Thyroid gland (tissue), 4 donors: ENCODE results near the gene HERPUD1. TPM values are rescaled to one million over a fixed set of nuclear protein-coding genes. Genes with fewer than 3 reads are reported as not detected.

ENCODE experiments used
- DNase-seq, 2 donors: peaks; one replicate each; pipeline ENCODE4 v3.0.0-alpha.2; 2019
- H3K27ac ChIP-seq, 3 donors: fragments of 200-600 bp; sonication (generic); 1 replicate in 2 of 3; 2 replicates in 1 of 3; pipeline ENCODE4 v1.5.1; 2016 to 2019; ENCODE audit warnings: mild to moderate bottlenecking in 1 of 3, moderate library complexity in 1 of 3
- H3K27me3 ChIP-seq: fragments of 200-600 bp; sonication (generic); one replicate; pipeline ENCODE4 v1.5.1; 2019
- H3K36me3 ChIP-seq, 2 donors: fragments of 200-600 bp; sonication (generic); one replicate each; pipeline ENCODE4 v1.5.1; 2016 to 2019
- H3K4me1 ChIP-seq, 2 donors: fragments of 200-600 bp; sonication (generic); one replicate each; pipeline ENCODE4 v1.5.1; 2017 to 2019
- H3K4me3 ChIP-seq, 3 donors: fragments of 200-600 bp; sonication (generic); replicated peaks in 1 of 3; 1 replicate in 2 of 3; 2 replicates in 1 of 3; pipeline ENCODE4 v1.5.1; 2016; ENCODE audit warnings: mild to moderate bottlenecking in 1 of 3
- H3K9me3 ChIP-seq: fragments of 200-600 bp; sonication (generic); one replicate; pipeline ENCODE4 v1.5.1; 2017
- CTCF ChIP-seq, 6 experiments: fragments of 200-600 bp in 3 of 6; fragments of 450-650 bp in 3 of 6; sonication (generic) in 3 of 6; IDR thresholded peaks; one replicate each; pipeline ENCODE4 v1.5.1; 2016 to 2019; ENCODE audit warnings: antibody characterized with exemption in 6 of 6, mild to moderate bottlenecking in 2 of 6, inconsistent platforms in 1 of 6, moderate library complexity in 1 of 6
- POLR2A ChIP-seq, 2 donors: fragments of 450-650 bp; IDR thresholded peaks; one replicate each; pipeline ENCODE4 v1.6.1; 2017; ENCODE audit warnings: antibody characterized with exemption in 2 of 2, mild to moderate bottlenecking in 2 of 2, moderate library complexity in 1 of 2
- WGBS, 2 donors: methylation state at CpG; one replicate each; pipeline ENCODE4 v1.1.5; 2017; 5-methylcytosine and 5-hydroxymethylcytosine counted together
- intact Hi-C: fragments of 100-400 bp; cut with DNase I; formaldehyde crosslinking; loops from one replicate; pipeline ENCODE4 v1.15.1; 2023
- total RNA-seq, 4 donors: library from RNA; depleted of rRNA; stranded (reverse); fragments of >200 nt; gene quantifications; one replicate each; pipeline ENCODE4 v1.2.3, GENCODE V29; 2016

Gene HERPUD1
- total RNA-seq, 4 donors from 2014 or later, result 212 to 659 (median 321) TPM

DNA sequence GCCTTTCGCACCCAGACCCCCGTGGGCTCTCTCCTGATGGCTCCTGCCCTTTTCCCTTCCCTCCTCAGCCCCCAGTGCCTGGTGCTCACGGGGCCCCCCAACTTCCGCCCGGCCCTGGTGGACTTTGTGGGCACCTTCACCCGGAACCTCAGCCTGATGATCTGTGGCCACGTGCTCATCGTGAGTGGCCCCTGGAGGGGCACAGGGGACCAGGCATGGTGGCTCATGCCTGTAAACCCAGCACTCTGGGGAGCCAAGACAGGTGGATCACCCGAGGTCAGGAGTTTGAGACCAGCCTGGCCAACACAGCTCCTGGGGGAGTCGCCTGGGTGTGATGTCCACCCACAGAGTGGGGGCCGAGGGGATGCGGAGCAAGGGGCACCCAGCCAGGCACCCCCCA lies 45.6 kb upstream of the HERPUD1 start:
- Histone ChIP-seq H3K27ac (no peak overlapping the region), H3K4me1 (no peaks in the 10 kb centered on the region), H3K27me3 (no peaks in the 10 kb centered on the region), H3K9me3 (no peaks in the 10 kb centered on the region), H3K36me3 (no peaks in the 10 kb centered on the region), H3K4me3 (no peak overlapping the region)
- TF ChIP-seq POLR2A (IDR thresholded peaks at IDR 0.05) (no peak), CTCF (IDR thresholded peaks at IDR 0.05) (no peak)
- 92 to 94% methylated on average over 12 of the region's 12 CpGs for WGBS, 2 donors
- no peak for DNase-seq
- intact Hi-C loops, result no loop called here

DNA sequence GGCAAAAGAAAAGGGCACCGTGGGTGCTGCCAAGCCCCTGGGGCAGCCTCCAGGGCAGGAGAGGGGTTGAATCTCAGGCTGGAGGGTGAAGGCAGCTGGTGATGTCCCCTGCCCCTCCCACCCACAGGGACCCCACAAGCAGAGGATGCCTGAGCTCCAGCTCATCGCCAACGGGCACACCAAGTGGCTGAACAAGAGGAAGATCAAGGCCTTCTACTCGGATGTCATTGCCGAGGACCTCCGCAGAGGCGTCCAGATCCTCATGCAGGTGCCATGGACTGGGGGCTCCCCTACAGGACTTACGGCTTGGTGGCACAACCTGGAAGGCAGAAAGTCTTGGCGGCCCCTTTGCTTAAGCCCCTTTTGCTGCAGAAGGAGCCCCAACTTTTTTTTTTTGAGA lies 45.1 kb upstream of the HERPUD1 start:
- H3K4me3 ChIP-seq, result no peak overlapping the region

GRCh38 chr16:56888806-56889205 lies 43.1 kb upstream of the HERPUD1 start:
- whole genome bisulfite sequencing, 2 donors, result 92 to 94% methylated on average over 7 of the region's 7 CpGs
- no peaks in the 10 kb centered on the region for H3K9me3 ChIP-seq
- H3K27ac ChIP-seq, result no peak overlapping the region
- no peak for DNase-seq
- intact Hi-C loops, result no loop called here
- no peaks in the 10 kb centered on the region for H3K36me3 ChIP-seq
- no peak overlapping the region for H3K4me3 ChIP-seq
- H3K4me1 ChIP-seq, result no peaks in the 10 kb centered on the region
- TF ChIP-seq CTCF (IDR thresholded peaks at IDR 0.05) (no peak), POLR2A (IDR thresholded peaks at IDR 0.05) (no peak)
- no peaks in the 10 kb centered on the region for H3K27me3 ChIP-seq

More for the DNA sequence above, 45.1 kb upstream of the HERPUD1 start:
- Histone ChIP-seq H3K4me1 (no peaks in the 10 kb centered on the region), H3K27me3 (no peaks in the 10 kb centered on the region), H3K9me3 (no peaks in the 10 kb centered on the region), H3K27ac (no peak overlapping the region), H3K36me3 (no peaks in the 10 kb centered on the region)
- TF ChIP-seq POLR2A (IDR thresholded peaks at IDR 0.05) (no peak), CTCF (IDR thresholded peaks at IDR 0.05) (no peak)
- no peak for DNase-seq
- intact Hi-C loops, result no loop called here
- 82 to 86% methylated on average over 2 to 9 of the region's 9 CpGs for WGBS, 2 donors

- no peak overlapping the region for H3K4me3 ChIP-seq
- intact Hi-C loops, result no loop called here
- no peak for TF ChIP-seq POLR2A (IDR thresholded peaks at IDR 0.05)
- no peaks in the 10 kb centered on the region for H3K9me3 ChIP-seq
- 97 to 100% methylated on average over 5 of the region's 5 CpGs for WGBS, 2 donors
- H3K4me1 ChIP-seq, result no peaks in the 10 kb centered on the region
- no peak overlapping the region for H3K27ac ChIP-seq
- H3K36me3 ChIP-seq, result no peaks in the 10 kb centered on the region
- DNase-seq, result no peak
- H3K27me3 ChIP-seq, result no peaks in the 10 kb centered on the region
Measured at GRCh38 chr16:56889206-56889605, 42.7 kb upstream of the HERPUD1 start.

- H3K27ac ChIP-seq, result no peak overlapping the region
- TF ChIP-seq POLR2A (IDR thresholded peaks at IDR 0.05) (no peak), CTCF (IDR thresholded peaks at IDR 0.05) (no peak)
- no peak overlapping the region for H3K4me3 ChIP-seq
- H3K4me1 ChIP-seq, result no peaks in the 10 kb centered on the region
- no peaks in the 10 kb centered on the region for H3K36me3 ChIP-seq
- 67 to 68% methylated on average over 11 of the region's 11 CpGs for WGBS, 2 donors
- no peaks in the 10 kb centered on the region for H3K27me3 ChIP-seq
- no peaks in the 10 kb centered on the region for H3K9me3 ChIP-seq
- intact Hi-C loops, result no loop called here
- no peak for DNase-seq
Measured at GRCh38 chr16:56891685-56892084, 40.3 kb upstream of the HERPUD1 start.

GRCh38 chr16:56892705-56893104 lies 39.2 kb upstream of the HERPUD1 start:
- Histone ChIP-seq H3K4me3 (no peak overlapping the region), H3K27me3 (no peaks in the 10 kb centered on the region), H3K4me1 (no peaks in the 10 kb centered on the region), H3K9me3 (no peaks in the 10 kb centered on the region), H3K36me3 (no peaks in the 10 kb centered on the region), H3K27ac (no peak overlapping the region)
- WGBS, 2 donors, result 52 to 92% methylated on average over 4 to 10 of the region's 14 CpGs
- intact Hi-C loops, result no loop called here
- TF ChIP-seq CTCF (IDR thresholded peaks at IDR 0.05) (no peak), POLR2A (IDR thresholded peaks at IDR 0.05) (no peak)
- no peak for DNase-seq
